ENCODE measurements around the gene HLA-DMB. TPM values are rescaled to one million over a fixed set of nuclear protein-coding genes. Genes with fewer than 3 reads are reported as not detected.

Gene HLA-DMB
- polyA plus RNA-seq, 3 donors: 4.3 to 19.0 (median 18.8) TPM

DNA sequence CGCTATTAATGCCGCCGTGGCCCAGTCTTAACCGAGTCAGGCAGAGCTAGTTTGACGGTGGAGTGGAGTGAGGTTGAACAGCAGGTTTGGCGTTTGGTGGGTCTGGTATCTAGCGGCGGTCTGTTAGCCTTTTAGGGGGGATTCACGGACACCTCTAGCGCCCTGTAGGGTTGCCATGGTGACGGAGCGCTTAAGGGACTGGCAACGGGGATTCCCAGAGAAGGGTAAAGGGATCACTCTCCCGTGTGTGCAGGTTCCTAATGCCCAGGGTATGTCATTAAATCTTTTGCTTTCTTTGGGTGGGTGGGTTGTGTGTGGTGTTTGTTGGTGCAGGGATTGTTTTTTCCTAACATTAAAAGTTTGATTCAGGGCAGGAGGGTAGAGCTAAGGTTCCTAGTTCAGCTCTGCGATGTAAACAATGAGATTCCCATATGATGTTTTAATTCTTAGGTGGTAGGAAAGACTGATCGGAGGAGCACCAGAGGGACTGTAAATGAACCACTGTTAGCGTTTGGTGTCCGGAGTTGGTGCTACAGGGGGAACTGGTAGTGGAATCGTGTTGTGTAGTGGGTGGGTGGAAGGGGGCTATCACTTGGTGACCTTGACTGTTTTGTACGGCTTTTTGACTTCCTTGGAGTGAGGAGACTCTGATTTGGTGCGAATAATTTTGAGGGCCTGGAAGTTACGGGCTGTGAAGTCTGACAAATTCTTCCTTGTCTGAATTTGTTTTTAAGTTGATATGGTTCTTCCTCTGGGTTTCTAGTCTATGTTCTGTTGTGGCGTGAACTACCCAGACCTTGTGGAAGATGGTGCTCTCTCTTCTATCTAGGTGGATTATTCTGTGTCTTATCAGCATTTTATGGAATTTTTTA lies 32.6 kb upstream of the HLA-DMB start:
- H3K27ac ChIP-seq (ENCODE audit: low read depth, low read length): no peak overlapping the region
- WGBS, 3 donors: 0 to 1% (median 0%) methylated on average over 23 of the region's 23 CpGs

- 0 to 1% (median 1%) methylated on average over 69 to 70 of the region's 70 CpGs for WGBS, 3 donors
- H3K27ac ChIP-seq (ENCODE audit: low read depth, low read length): peak overlapping the region; percentile 56
These were observed 31.7 kb upstream of the HLA-DMB start for GRCh38 chr6:32972353-32973143.

DNA sequence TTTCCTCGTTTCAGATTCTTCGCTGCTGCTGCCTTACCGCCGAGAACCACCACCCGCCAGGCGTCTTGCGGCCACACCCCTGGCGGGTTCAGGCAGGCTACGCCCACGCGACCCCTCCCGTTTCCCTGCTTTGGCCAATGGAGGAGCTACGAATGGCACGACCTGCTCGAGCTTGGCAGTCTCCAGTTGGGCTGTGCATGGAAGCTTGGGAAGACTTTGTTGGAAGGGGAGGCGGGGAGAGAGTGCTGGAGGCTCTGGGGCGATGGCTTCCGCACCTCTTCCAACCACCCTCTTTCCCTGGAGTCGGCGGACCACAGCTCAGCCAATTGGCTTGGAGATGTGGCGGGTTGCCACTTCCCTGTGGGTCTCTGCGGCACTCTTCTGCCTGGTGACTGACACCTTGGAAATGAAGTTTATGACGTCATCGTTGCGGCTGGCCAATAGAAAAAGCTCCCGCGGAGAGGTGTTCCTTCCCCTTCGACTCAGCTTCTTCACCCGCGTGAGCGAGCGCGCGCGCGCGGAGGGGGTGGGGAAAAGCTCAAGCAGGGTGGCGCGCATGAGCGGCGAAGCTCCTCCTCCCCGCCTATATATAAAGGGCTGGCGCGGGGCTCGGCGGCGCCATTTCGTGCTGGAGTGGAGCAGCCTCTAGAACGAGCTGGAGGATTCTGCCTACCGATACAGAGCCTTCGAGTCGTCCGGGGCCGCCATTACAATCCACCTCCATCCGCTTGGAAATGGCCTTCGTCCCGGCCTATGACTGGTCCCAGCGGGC lies 30.9 kb upstream of the HLA-DMB start:
- peak overlapping the region; percentile 100 for H3K27ac ChIP-seq (ENCODE audit: low read depth, low read length)
- 0 to 1% (median 0%) methylated on average over 57 to 58 of the region's 58 CpGs for WGBS, 3 donors

GRCh38 chr6:32971242-32971580 lies 30.4 kb upstream of the HLA-DMB start:
- WGBS, 3 donors: 0% methylated on average over 15 of the region's 15 CpGs
- peak overlapping the region; percentile 100 for H3K27ac ChIP-seq (ENCODE audit: low read depth, low read length)

DNA sequence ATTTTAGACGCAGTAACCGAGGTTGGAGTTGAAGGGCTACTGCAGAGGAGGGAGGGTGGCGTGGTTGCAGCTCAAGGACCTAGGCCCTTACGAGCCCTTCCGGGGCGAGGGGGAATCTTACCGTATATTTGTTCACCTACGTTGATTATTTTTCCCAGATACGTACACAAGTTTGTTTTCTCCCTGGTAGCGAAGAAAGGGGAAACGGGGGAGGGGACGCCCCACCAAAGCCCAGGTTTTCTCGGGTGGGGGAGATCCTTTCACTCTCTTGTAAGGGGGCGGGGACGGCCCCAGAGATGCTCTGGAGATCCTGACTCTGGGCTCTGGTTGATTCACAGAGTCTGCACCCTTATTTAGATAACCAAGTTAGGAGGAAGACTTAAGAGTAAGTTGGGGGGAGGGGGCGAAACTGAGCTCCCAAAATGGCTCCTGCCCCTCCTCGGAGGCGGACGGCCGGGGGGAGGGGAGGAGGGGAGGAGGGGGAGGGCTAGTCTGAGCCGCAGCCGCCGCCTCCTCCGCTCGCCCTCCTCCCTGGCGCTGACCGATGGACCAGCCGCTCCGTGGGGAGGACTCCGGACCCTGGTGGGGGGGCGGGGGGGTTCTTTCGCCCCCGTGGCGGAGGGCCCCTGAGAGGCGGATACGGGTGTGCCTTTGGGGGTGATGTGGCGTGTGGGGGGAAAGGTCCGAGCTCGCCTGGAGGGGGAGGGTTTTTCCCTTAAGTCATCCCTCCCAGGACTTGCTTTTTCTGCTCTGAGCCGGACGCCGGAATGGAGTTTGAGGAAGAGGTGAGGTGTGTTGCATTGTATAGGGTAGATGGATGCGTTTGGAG lies 29.8 kb upstream of the HLA-DMB start:
- WGBS, 3 donors: 0 to 1% (median 1%) methylated on average over 38 to 43 of the region's 43 CpGs
- peak overlapping the region; percentile 100 for H3K27ac ChIP-seq (ENCODE audit: low read depth, low read length)

DNA sequence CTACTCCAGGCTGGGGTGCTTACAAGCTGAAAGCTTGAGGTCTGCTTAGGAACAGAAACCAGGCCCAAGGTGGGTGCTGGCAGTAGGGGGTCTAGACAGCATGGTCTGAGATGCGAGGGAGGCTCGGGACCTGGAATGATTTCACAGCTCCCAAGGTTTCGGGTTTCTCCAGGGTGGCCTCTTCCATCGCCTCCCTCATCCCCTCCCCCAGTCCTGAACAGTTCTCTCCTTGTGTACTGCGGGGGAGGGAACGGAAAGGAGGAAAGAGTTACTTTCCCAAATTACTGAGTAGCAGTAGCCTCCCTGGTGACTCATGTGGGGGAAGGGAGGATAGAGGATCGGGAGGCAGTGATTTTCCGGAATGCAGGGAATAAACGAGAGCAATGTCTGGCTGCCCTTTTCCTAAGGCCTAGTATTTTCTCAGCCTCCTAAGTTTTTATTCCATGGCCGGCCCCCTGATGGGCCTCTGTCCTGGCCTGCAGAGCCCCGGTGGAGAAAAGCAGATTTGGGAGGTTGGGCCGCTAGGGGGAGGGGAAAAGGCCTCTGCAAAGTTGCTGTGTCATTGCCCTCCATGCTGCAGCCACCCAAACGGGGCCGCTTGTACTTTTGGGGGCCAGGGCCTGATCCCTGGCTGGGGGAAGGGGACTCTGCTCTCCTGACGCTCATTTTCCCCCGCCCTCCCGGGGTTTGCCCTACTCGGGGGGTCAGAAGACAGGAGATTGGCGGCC lies 29.0 kb upstream of the HLA-DMB start:
- 0 to 1% (median 0%) methylated on average over 16 to 19 of the region's 19 CpGs for WGBS, 3 donors
- peak overlapping the region; percentile 100 for H3K27ac ChIP-seq (ENCODE audit: low read depth, low read length)

DNA sequence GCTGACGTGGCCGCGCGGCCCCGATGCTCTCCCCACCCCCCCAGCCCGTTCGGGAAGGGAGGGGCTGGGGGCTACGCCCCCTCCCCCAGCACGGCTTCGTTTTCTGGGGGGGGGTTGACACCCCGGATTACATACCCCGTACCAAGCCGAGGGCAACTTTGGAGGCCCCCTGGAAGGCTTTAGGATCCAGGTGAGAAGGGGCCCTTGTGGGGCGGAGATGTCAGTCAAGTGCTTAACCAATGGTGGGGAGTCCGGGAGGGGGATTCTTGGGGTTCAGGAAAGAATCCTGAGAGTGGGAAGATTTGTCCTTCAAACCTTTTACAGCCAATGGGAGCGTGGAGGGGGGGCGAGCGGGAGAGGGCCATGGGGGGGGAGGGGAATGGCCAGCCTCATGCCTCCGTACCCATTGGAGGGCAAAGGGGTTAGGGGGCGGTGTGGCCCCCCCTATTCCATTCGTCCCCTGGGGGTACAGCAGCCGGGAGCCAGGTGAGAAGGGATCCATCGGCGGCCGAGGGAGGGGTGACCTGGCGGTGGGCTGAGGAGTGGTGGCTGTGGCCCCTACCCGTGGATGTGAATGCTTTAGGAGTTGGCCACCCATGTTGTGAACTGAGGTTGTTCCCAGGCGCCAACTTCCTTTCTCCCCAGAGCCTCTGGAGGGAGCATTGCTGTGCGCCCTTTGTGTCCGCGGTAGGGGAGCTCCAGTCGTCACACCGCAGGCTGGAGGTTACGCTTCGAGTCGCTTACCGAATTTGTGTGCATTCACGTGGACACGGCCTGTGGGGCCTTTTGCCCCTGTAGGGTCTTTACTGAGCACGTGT lies 28.2 kb upstream of the HLA-DMB start:
- 0% methylated on average over 39 to 40 of the region's 40 CpGs for WGBS, 3 donors
- H3K27ac ChIP-seq (ENCODE audit: low read depth, low read length): peak overlapping the region; percentile 100

DNA sequence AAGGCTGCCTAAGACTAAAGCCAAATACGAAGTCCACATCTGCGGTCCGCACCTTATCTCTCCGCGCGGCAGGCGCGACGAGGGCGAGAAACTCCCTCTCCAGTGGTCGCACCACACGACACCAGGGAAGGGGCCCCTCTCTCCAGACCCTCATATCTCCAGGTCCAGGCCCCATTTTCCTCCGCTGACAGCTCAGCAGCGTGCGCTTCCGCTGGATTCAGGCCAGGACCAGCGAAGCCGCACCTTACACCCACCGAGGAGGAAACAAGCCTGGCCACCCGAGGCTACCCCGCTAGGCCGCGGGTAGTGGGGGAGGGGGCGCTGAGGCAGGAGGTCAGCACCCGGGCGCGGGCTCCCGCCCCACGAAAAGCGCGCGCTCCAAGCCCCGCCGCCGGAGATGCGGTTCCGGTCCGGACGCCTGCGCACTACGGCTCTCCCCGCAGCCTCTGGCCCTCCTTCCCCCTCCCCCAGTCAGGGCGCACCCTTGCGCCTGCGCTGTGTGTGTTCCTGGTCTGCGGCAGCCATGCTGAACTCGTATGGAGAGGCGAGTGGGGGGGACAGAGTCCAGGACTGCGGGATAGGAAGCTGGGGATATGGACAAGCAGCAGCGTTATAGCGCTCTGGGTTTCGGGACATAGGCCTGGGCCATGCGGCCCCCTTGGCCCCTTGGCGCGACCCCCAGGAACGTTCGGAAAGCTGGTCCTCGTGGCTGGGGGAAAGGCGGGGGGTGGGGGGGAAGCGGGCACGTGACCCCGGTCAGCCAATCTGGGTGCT lies 27.5 kb upstream of the HLA-DMB start, which contains the start of gene BRD2:
Gene BRD2, plus strand, starts transcription at position 502 of the 774 bp plus-strand sequence. CDS start 4,305 bp downstream, outside the sequence.
- WGBS, 3 donors: 0% methylated on average over 52 to 62 of the region's 62 CpGs
- H3K27ac ChIP-seq (ENCODE audit: low read depth, low read length): peak within 1 kb of the TSS; percentile 100

GRCh38 chr6:32967151-32968091 lies 26.6 kb upstream of the HLA-DMB start:
- peak overlapping the region; percentile 36 for H3K27ac ChIP-seq (ENCODE audit: low read depth, low read length)
- WGBS, 3 donors: 2 to 4% (median 2%) methylated on average over 16 of the region's 16 CpGs

DNA sequence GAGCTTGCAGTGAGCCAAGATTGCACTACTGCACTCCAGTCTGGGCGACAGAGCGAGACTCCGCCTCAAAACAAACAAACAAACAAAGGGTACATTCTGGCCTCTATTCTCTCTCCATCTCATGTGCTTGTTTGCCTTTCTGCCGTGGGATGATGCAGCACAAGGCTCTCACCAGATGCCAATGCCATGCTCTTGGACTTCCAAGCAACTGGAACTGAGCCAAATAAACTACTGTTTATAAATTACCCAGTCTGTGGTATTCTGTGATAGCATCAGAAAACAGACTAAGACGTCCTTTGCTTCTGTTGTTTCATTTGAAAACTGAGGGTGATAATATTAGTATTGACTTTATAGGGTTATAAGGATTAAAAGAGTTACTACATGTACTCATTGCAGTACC lies 23.9 kb upstream of the HLA-DMB start:
- H3K27ac ChIP-seq (ENCODE audit: low read depth, low read length): no peak overlapping the region
- 77 to 92% (median 89%) methylated on average over 5 of the region's 5 CpGs for WGBS, 3 donors

DNA sequence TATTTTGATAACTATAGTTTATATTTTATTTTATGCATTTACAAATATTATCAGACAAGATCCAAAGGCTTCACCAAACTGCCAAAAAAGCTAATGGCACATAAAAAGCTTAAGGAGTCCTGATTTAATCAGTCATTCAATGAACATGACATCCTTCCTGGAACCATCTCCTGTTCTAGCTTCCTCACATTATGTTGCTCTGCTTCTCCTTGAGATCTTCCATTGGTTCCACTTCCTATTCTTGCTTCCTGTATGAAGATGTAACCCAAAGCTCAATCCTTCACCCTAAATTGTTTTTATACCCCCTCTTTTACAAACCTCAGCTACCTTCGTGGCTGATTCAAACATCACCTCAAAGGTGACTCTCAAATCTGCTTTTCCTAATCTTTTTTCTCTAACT lies 23.0 kb upstream of the HLA-DMB start:
- no peak overlapping the region for H3K27ac ChIP-seq (ENCODE audit: low read depth, low read length)
- WGBS, 3 donors: 39 to 66% (median 61%) methylated on average over 1 of the region's 1 CpG

DNA sequence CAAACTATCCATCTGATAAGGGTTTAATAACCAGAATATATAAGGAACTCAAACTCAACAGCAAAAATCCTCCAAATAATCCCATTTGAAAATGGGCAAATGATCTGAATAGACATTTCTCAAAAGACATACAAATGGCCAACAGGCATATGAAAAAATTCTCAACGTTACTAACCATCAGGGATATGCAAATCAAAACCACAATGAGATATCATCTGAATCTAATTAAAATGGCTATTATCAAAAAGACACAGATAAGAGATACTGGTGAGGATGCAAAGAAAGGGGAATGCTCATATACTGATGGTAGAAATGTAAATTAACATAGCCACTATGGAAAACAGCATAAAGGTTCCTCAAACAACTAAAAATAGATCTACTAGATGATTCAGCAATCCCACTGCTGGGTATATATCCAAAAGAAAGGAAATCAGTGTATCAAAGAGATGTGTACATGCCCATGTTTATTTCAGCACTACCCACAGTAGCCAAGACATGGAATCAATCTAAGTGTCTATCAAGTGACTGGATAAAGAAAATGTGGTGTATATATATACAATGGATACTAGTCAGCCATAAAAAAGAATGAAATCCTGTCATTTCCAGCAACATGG lies 21.5 kb upstream of the HLA-DMB start:
- H3K27ac ChIP-seq (ENCODE audit: low read depth, low read length): no peak overlapping the region
- 21 to 67% (median 46%) methylated on average over 1 of the region's 1 CpG for WGBS, 3 donors

GRCh38 chr6:32960563-32960962 lies 19.7 kb upstream of the HLA-DMB start:
- no peak overlapping the region for H3K27ac ChIP-seq (ENCODE audit: low read depth, low read length)
- WGBS, 3 donors: 93 to 97% (median 95%) methylated on average over 5 of the region's 5 CpGs

DNA sequence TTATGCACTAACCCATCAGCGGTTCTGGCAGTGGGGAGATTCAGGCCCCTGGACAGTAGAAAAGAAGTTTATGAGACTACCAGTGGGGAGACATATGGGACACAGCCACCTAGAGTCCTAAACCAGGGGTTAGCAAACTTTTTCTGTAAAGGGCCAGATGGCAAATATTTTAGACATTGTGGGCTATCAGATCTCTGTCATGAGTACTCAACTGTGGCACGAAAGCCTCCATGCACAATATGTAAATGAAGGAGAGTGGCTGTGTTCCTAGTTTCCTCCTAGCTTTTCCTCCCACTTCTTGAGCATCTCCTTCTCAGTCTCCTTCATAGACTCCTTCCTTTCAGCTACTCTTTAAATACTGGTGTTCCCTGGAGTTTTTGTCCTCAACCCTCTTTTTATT lies 15.3 kb upstream of the HLA-DMB start:
- no peak overlapping the region for H3K27ac ChIP-seq (ENCODE audit: low read depth, low read length)
- 81 to 89% (median 87%) methylated on average over 2 of the region's 2 CpGs for WGBS, 3 donors

Measured in adipose tissue (tissue), 3 donors.